HL-60 (cell line): ENCODE results near the gene LIPG.

ENCODE experiments used
- DNase-seq, 2 experiments: peaks; one replicate each; pipeline ENCODE4 v3.0.0-alpha.2; 2010 to 2020; ENCODE audit warnings: low read depth in 1 of 2, low spot score in 1 of 2
- H3K27ac ChIP-seq: fragments of 250-450 bp; sonication (Bioruptor Pico); replicated peaks from 2 replicates; pipeline ENCODE4 v1.5.1; 2020; ENCODE audit warnings: mild to moderate bottlenecking, moderate library complexity
- H3K27me3 ChIP-seq: fragments of 250-450 bp; sonication (Bioruptor Pico); 2 replicates; pipeline ENCODE4 v1.5.1; 2021; ENCODE audit warnings: mild to moderate bottlenecking, moderate library complexity; ENCODE audit not compliant: insufficient read depth, poor library complexity, severe bottlenecking
- H3K4me3 ChIP-seq: replicated peaks from 2 replicates; pipeline ENCODE4 v1.5.1; 2011; ENCODE audit warnings: mild to moderate bottlenecking, control low read depth, low read length; ENCODE audit not compliant: insufficient read depth
- GABPA ChIP-seq: IDR thresholded peaks from 2 replicates; pipeline ENCODE4 v1.6.1; 2012; ENCODE audit warnings: low read depth
- POLR2AphosphoS5 ChIP-seq: IDR thresholded peaks from 2 replicates; pipeline ENCODE4 v1.6.1; 2012; ENCODE audit warnings: low read depth
- SPI1 ChIP-seq: IDR thresholded peaks from 2 replicates; pipeline ENCODE4 v1.6.1; 2012; ENCODE audit warnings: low read depth, mild to moderate bottlenecking, borderline replicate concordance
- TF ChIP-seq, protein P1 (sequence below): IDR thresholded peaks from one replicate; pipeline ENCODE4 v1.5.1; 2011; ENCODE audit warnings: low read length, control low read depth, inconsistent platforms; ENCODE audit not compliant: insufficient read depth
- TF ChIP-seq, protein P2 (sequence below): IDR thresholded peaks from 2 replicates; pipeline ENCODE4 v1.6.1; 2012; ENCODE audit warnings: low read depth; ENCODE audit not compliant: insufficient replicate concordance

The LIPG gene

GRCh38 chr18:49563701-49564517 lies 2.1 kb downstream of the LIPG start:
- no peak for DNase-seq
- no peak overlapping the region for H3K27ac ChIP-seq
- TF ChIP-seq POLR2AphosphoS5 (no peak), SPI1 (no peak), GABPA (no peak)
- TF ChIP-seq, protein P1, sequence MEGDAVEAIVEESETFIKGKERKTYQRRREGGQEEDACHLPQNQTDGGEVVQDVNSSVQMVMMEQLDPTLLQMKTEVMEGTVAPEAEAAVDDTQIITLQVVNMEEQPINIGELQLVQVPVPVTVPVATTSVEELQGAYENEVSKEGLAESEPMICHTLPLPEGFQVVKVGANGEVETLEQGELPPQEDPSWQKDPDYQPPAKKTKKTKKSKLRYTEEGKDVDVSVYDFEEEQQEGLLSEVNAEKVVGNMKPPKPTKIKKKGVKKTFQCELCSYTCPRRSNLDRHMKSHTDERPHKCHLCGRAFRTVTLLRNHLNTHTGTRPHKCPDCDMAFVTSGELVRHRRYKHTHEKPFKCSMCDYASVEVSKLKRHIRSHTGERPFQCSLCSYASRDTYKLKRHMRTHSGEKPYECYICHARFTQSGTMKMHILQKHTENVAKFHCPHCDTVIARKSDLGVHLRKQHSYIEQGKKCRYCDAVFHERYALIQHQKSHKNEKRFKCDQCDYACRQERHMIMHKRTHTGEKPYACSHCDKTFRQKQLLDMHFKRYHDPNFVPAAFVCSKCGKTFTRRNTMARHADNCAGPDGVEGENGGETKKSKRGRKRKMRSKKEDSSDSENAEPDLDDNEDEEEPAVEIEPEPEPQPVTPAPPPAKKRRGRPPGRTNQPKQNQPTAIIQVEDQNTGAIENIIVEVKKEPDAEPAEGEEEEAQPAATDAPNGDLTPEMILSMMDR, result no peak
- TF ChIP-seq, protein P2, sequence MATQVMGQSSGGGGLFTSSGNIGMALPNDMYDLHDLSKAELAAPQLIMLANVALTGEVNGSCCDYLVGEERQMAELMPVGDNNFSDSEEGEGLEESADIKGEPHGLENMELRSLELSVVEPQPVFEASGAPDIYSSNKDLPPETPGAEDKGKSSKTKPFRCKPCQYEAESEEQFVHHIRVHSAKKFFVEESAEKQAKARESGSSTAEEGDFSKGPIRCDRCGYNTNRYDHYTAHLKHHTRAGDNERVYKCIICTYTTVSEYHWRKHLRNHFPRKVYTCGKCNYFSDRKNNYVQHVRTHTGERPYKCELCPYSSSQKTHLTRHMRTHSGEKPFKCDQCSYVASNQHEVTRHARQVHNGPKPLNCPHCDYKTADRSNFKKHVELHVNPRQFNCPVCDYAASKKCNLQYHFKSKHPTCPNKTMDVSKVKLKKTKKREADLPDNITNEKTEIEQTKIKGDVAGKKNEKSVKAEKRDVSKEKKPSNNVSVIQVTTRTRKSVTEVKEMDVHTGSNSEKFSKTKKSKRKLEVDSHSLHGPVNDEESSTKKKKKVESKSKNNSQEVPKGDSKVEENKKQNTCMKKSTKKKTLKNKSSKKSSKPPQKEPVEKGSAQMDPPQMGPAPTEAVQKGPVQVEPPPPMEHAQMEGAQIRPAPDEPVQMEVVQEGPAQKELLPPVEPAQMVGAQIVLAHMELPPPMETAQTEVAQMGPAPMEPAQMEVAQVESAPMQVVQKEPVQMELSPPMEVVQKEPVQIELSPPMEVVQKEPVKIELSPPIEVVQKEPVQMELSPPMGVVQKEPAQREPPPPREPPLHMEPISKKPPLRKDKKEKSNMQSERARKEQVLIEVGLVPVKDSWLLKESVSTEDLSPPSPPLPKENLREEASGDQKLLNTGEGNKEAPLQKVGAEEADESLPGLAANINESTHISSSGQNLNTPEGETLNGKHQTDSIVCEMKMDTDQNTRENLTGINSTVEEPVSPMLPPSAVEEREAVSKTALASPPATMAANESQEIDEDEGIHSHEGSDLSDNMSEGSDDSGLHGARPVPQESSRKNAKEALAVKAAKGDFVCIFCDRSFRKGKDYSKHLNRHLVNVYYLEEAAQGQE, result no peak
- H3K27me3 ChIP-seq, result peaks cover 67% of the 10 kb centered on the region
- H3K4me3 ChIP-seq, result no peak overlapping the region

GRCh38 chr18:49564518-49564834 lies 2.6 kb downstream of the LIPG start:
- DNase-seq, result no peak
- H3K27ac ChIP-seq, result no peak overlapping the region
- no peak overlapping the region for H3K4me3 ChIP-seq
- TF ChIP-seq, protein P1, result no peak
- peaks cover 67% of the 10 kb centered on the region for H3K27me3 ChIP-seq

GRCh38 chr18:49565101-49565500 lies 3.2 kb downstream of the LIPG start:
- TF ChIP-seq, protein P1, result no peak
- TF ChIP-seq POLR2AphosphoS5 (no peak), GABPA (no peak), SPI1 (no peak)
- TF ChIP-seq, protein P2, result no peak
- Histone ChIP-seq H3K27ac (no peak overlapping the region), H3K27me3 (peaks cover 65% of the 10 kb centered on the region), H3K4me3 (no peak overlapping the region)
- DNase-seq, result no peak

DNA sequence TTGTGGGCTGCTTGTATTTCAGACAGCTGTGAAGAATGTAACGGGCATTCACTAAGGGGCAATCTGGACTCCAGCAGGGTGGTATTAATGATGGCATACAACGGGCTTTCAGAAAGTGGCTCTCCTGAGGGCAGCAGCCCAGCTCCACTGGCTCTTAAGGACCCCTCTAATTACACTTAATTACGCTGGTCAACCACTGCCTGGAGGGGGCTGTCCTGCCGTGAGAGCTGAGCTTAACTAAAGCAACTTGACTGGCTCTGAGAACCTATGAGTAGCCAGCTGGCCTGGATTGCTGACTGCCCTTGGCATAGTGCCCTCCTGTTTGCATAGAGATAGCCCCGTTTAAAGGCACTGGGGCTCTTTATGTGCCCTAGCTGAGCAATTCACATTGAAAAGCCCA lies 3.8 kb downstream of the LIPG start:
- Histone ChIP-seq H3K4me3 (no peak overlapping the region), H3K27ac (no peak overlapping the region), H3K27me3 (peaks cover 61% of the 10 kb centered on the region)
- no peak for DNase-seq
- TF ChIP-seq, protein P2, result no peak
- TF ChIP-seq SPI1 (no peak), GABPA (no peak), POLR2AphosphoS5 (no peak)
- TF ChIP-seq, protein P1, result no peak
